CD14-positive monocyte (primary cell): ENCODE measurements around the gene SCN3B. TPM values are rescaled to one million over a fixed set of nuclear protein-coding genes. Genes with fewer than 3 reads are reported as not detected.

Source experiments
- DNase-seq, 3 donors: peaks; one replicate each; pipeline ENCODE4 v3.0.0-alpha.2; 2011 to 2022
- H2AFZ ChIP-seq: 2 replicates; pipeline ENCODE4 v1.6.0; 2012; ENCODE audit warnings: mild to moderate bottlenecking, low read depth, low read length, inconsistent platforms; ENCODE audit not compliant: insufficient read depth, poor library complexity, severe bottlenecking
- H3K27ac ChIP-seq, 2 donors: 1 replicate in 1 of 2; 2 replicates in 1 of 2; pipeline ENCODE4 v1.5.1; 2012 to 2013; ENCODE audit warnings: low read length in 2 of 2, control low read depth in 1 of 2, inconsistent platforms in 1 of 2, low read depth in 1 of 2, mild to moderate bottlenecking in 1 of 2
- H3K27me3 ChIP-seq, 2 donors: one replicate each; pipeline versions ENCODE4 v1.6.0 to v1.6.1; 2011 to 2013; ENCODE audit warnings: low read length in 2 of 2; ENCODE audit not compliant: control insufficient read depth in 2 of 2, insufficient read depth in 2 of 2
- H3K36me3 ChIP-seq, 2 donors: replicated peaks in 1 of 2; 1 replicate in 1 of 2; 2 replicates in 1 of 2; pipeline versions ENCODE4 v1.5.1 to v1.6.1; 2012 to 2013; ENCODE audit warnings: low read length in 2 of 2, control low read depth in 1 of 2, inconsistent platforms in 1 of 2, mild to moderate bottlenecking in 1 of 2; ENCODE audit not compliant: insufficient read depth in 2 of 2, control insufficient read depth in 1 of 2
- H3K4me1 ChIP-seq, 2 donors: 1 replicate in 1 of 2; 2 replicates in 1 of 2; pipeline versions ENCODE4 v1.5.1 to v1.6.1; 2012 to 2013; ENCODE audit warnings: low read length in 2 of 2, control low read depth in 1 of 2, inconsistent platforms in 1 of 2, mild to moderate bottlenecking in 1 of 2, moderate library complexity in 1 of 2; ENCODE audit not compliant: insufficient read depth in 2 of 2, control insufficient read depth in 1 of 2
- H3K4me2 ChIP-seq: replicated peaks from 2 replicates; pipeline ENCODE3; 2012; ENCODE audit warnings: low read length, moderate library complexity, mild to moderate bottlenecking; ENCODE audit not compliant: poor library complexity, severe bottlenecking; ENCODE audit errors: extremely low read depth
- H3K4me3 ChIP-seq, 3 experiments: fragments of 200-600 bp in 1 of 3; sonication (generic) in 1 of 3; replicated peaks in 1 of 3; 1 replicate in 2 of 3; 2 replicates in 1 of 3; pipeline ENCODE4 v1.5.1; 2011 to 2013; ENCODE audit warnings: low read length in 3 of 3, mild to moderate bottlenecking in 3 of 3, control low read depth in 2 of 3, low read depth in 2 of 3, inconsistent platforms in 1 of 3, moderate library complexity in 1 of 3
- H3K79me2 ChIP-seq: 2 replicates; pipeline ENCODE4 v1.6.0; 2012; ENCODE audit warnings: mild to moderate bottlenecking, control low read depth, inconsistent platforms, low read length, moderate library complexity; ENCODE audit not compliant: insufficient read depth
- H3K9ac ChIP-seq: 2 replicates; pipeline ENCODE4 v1.6.0; 2017; ENCODE audit warnings: low read length, mild to moderate bottlenecking; ENCODE audit not compliant: insufficient read depth, poor library complexity, severe bottlenecking
- H3K9me3 ChIP-seq, 2 donors: replicated peaks in 1 of 2; 1 replicate in 1 of 2; 2 replicates in 1 of 2; pipeline versions ENCODE4 v1.5.1 to v1.6.1; 2012 to 2013; ENCODE audit warnings: low read length in 2 of 2, control low read depth in 1 of 2; ENCODE audit not compliant: control insufficient read depth in 1 of 2, insufficient read depth in 1 of 2
- H4K20me1 ChIP-seq: 2 replicates; pipeline ENCODE4 v1.6.0; 2012; ENCODE audit warnings: mild to moderate bottlenecking, low read length, control low read depth, moderate library complexity; ENCODE audit not compliant: insufficient read depth
- H3K27ac Mint-ChIP-seq, 7 donors: one replicate each; pipeline ENCODE4 v1.8.0; 2020; ENCODE audit warnings: mild to moderate bottlenecking in 7 of 7, mixed read lengths in 7 of 7, moderate library complexity in 6 of 7, inconsistent platforms in 2 of 7
- H3K27me3 Mint-ChIP-seq, 3 donors: one replicate each; pipeline ENCODE4 v1.8.0; 2021 to 2022; ENCODE audit warnings: low read depth in 3 of 3, mild to moderate bottlenecking in 3 of 3, mixed read lengths in 3 of 3, moderate library complexity in 3 of 3, inconsistent platforms in 1 of 3
- H3K36me3 Mint-ChIP-seq, 2 donors: one replicate each; pipeline ENCODE4 v1.8.0; 2020; ENCODE audit warnings: mixed read lengths in 2 of 2, inconsistent platforms in 1 of 2, mild to moderate bottlenecking in 1 of 2
- H3K4me1 Mint-ChIP-seq: one replicate; pipeline ENCODE4 v1.8.0; 2020; ENCODE audit warnings: mild to moderate bottlenecking, mixed read lengths
- H3K4me3 Mint-ChIP-seq, 2 donors: one replicate each; pipeline ENCODE4 v1.8.0; 2020; ENCODE audit warnings: mild to moderate bottlenecking in 2 of 2, mixed read lengths in 2 of 2, moderate library complexity in 1 of 2
- H3K9me3 Mint-ChIP-seq, 7 donors: one replicate each; pipeline ENCODE4 v1.8.0; 2020 to 2022; ENCODE audit warnings: mixed read lengths in 7 of 7, mild to moderate bottlenecking in 6 of 7, moderate library complexity in 6 of 7, inconsistent platforms in 2 of 7
- WGBS: methylation state at CpG from one replicate; pipeline ENCODE4 v1.1.5; 2013; ENCODE audit warnings: missing lambda C conversion rate; ENCODE audit not compliant: insufficient coverage; 5-methylcytosine and 5-hydroxymethylcytosine counted together
- intact Hi-C, 2 donors: fragments of 100-400 bp; cut with micrococcal nuclease; formaldehyde crosslinking; loops; one replicate each; pipeline versions ENCODE4 v1.15.0 to v1.15.1; 2023
- polyA plus RNA-seq, 3 donors: library from polyadenylated mRNA; depleted of rRNA in 1 of 3; unstranded in 2 of 3; stranded (reverse) in 1 of 3; fragments of 300-500 nt in 2 of 3; fragments of >200 nt in 1 of 3; fragmentation: Illumina TruSeq in 2 of 3; gene quantifications; 1 replicate in 2 of 3; 2 replicates in 1 of 3; pipeline ENCODE4 v1.2.3, GENCODE V29; 2012 to 2021
- TF ChIP-seq, protein P1 (sequence below): fragments of 200-600 bp; IDR thresholded peaks from one replicate; pipeline ENCODE4 v1.8.0; 2022; ENCODE audit warnings: antibody characterized with exemption, mild to moderate bottlenecking

The SCN3B gene
- polyA plus RNA-seq, 3 donors, result not detected

GRCh38 chr11:123607781-123608180, 46.6 kb downstream of the SCN3B start:
- H3K9ac ChIP-seq, result no peak overlapping the region
- Mint-ChIP-seq H3K36me3 (peaks cover 90 to 97% of the 10 kb centered on the region in 2 donors), H3K27ac (no peak overlapping the region), H3K4me3 (no peak overlapping the region), H3K27me3 (no peaks in the 10 kb centered on the region), H3K9me3 (peaks cover 0 to 2% (median 0%) of the 10 kb centered on the region in 7 donors), H3K4me1 (no peaks in the 10 kb centered on the region)
- H3K4me2 ChIP-seq, result no peak overlapping the region
- no peak overlapping the region for H3K4me3 ChIP-seq
- DNase-seq, result no peak
- no peak overlapping the region for H3K27ac ChIP-seq
- H3K4me1 ChIP-seq, result no peaks in the 10 kb centered on the region
- 100% methylated on average over 1 of the region's 1 CpG for WGBS
- no peaks in the 10 kb centered on the region for H3K79me2 ChIP-seq
- no peaks in the 10 kb centered on the region for H3K9me3 ChIP-seq
- intact Hi-C loops, result no loop called here
- no peak overlapping the region for H2AFZ ChIP-seq
- no peaks in the 10 kb centered on the region for H3K27me3 ChIP-seq
- no peaks in the 10 kb centered on the region for H4K20me1 ChIP-seq
- peaks cover 95 to 100% of the 10 kb centered on the region in 2 donors for H3K36me3 ChIP-seq
- TF ChIP-seq, protein P1, sequence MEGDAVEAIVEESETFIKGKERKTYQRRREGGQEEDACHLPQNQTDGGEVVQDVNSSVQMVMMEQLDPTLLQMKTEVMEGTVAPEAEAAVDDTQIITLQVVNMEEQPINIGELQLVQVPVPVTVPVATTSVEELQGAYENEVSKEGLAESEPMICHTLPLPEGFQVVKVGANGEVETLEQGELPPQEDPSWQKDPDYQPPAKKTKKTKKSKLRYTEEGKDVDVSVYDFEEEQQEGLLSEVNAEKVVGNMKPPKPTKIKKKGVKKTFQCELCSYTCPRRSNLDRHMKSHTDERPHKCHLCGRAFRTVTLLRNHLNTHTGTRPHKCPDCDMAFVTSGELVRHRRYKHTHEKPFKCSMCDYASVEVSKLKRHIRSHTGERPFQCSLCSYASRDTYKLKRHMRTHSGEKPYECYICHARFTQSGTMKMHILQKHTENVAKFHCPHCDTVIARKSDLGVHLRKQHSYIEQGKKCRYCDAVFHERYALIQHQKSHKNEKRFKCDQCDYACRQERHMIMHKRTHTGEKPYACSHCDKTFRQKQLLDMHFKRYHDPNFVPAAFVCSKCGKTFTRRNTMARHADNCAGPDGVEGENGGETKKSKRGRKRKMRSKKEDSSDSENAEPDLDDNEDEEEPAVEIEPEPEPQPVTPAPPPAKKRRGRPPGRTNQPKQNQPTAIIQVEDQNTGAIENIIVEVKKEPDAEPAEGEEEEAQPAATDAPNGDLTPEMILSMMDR, result no peak

DNA sequence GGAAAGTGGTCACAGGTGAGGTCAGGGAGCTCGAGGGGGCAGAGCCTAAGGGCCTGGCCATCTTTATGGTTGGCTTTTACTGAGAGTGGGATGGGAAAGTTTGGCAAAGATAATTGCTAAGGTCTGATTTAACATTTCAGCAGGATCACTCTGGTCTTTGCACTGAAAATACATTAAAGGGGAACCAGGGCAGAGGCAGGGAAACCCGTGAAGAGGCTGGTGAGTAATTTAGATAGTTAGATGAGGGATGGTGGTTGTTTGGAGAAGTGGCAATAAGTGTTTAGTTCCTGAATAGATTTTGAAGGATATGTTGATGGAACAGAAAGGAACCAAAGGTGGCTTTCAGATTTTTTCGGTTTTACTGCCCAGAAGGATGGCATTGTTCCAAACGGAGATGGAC, 50.8 kb downstream of the SCN3B start:
- H3K27ac Mint-ChIP-seq, result peak overlapping the region in 3 of 7 donors; percentile 1 to 30 (median 6)
- Histone ChIP-seq H3K79me2 (no peaks in the 10 kb centered on the region), H3K27me3 (no peaks in the 10 kb centered on the region), H4K20me1 (no peaks in the 10 kb centered on the region), H2AFZ (no peak overlapping the region), H3K9me3 (no peaks in the 10 kb centered on the region), H3K4me3 (no peak overlapping the region), H3K9ac (no peak overlapping the region), H3K4me1 (no peaks in the 10 kb centered on the region), H3K27ac (no peak overlapping the region), H3K4me2 (no peak overlapping the region), H3K36me3 (peaks cover 92 to 98% of the 10 kb centered on the region in 2 donors)
- DNase-seq, result no peak
- peaks cover 0 to 2% (median 0%) of the 10 kb centered on the region in 3 donors for H3K27me3 Mint-ChIP-seq
- intact Hi-C loops, result no loop called here
- TF ChIP-seq, protein P1, result no peak
- WGBS, result 98% methylated on average over 4 of the region's 4 CpGs
- H3K9me3 Mint-ChIP-seq, result no peaks in the 10 kb centered on the region
- H3K4me3 Mint-ChIP-seq, result no peak overlapping the region
- H3K4me1 Mint-ChIP-seq, result no peaks in the 10 kb centered on the region
- peaks cover 85 to 90% of the 10 kb centered on the region in 2 donors for H3K36me3 Mint-ChIP-seq
